ENCODE data around the gene SDK2.

DNA sequence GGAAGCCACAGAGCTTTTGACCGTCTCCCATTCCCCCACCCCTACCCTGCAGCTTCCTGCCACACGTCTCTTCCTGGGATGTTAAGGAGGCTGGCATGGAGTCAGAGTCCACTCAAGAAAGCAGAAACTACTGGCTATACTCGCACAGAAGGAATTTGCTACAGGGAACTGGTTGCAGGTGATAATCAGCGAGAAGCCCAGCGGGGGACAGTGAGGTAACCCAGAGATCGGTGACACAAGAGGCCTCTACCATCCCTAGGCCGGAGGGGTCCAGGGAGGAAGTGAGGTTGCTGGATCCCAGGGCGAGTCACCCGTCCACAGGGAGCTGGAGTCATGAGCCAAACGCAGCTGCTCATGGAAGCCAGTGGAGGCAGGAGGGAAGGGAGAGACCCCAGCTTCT lies 93.7 kb downstream of the SDK2 start:
- TF ChIP-seq, protein P1, sequence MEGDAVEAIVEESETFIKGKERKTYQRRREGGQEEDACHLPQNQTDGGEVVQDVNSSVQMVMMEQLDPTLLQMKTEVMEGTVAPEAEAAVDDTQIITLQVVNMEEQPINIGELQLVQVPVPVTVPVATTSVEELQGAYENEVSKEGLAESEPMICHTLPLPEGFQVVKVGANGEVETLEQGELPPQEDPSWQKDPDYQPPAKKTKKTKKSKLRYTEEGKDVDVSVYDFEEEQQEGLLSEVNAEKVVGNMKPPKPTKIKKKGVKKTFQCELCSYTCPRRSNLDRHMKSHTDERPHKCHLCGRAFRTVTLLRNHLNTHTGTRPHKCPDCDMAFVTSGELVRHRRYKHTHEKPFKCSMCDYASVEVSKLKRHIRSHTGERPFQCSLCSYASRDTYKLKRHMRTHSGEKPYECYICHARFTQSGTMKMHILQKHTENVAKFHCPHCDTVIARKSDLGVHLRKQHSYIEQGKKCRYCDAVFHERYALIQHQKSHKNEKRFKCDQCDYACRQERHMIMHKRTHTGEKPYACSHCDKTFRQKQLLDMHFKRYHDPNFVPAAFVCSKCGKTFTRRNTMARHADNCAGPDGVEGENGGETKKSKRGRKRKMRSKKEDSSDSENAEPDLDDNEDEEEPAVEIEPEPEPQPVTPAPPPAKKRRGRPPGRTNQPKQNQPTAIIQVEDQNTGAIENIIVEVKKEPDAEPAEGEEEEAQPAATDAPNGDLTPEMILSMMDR (conservative IDR thresholded peaks at IDR 0.05 in 1 of 2, IDR thresholded peaks at IDR 0.05 in 1 of 2; ENCODE audit: extremely low read depth in 1 of 2, insufficient read depth in 1 of 2, low read depth in 1 of 2, low read length in 2 of 2) = no peak
- TF ChIP-seq EZH2 (IDR thresholded peaks at IDR 0.05; ENCODE audit: borderline replicate concordance, low read length) = no peak
